ENCODE data around the gene PRAMEF20.

The PRAMEF20 gene

GRCh38 chr1:13465515-13465914 is 55.3 kb downstream of the PRAMEF20 start:
- no peak for DNase-seq

DNA sequence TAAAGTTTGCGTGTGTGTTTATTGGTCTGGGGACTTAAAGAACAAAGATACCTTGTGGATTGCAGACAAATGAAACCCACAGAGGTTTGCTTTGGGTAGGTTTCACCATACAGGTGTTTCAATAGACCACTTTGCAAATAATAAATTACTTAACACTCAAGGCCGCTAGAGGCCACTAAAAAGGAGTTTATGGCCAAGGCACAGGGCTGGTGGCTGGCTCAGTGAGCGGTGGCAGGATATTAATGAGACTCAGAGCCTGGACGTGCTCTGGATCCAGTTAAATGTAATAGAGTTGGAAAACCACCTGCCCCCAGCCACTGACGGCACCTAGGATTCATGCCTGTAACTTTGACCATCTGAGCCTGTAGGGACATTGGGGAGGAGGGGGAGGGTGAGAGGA is 59.1 kb downstream of the PRAMEF20 start:
- no peak for DNase-seq

Measured in cortex of kidney (tissue), 1 donor.